ENCODE measurements around the gene RNF10. TPM values are rescaled to one million over a fixed set of nuclear protein-coding genes. Genes with fewer than 3 reads are reported as not detected.
A peak's percentile ranks its signal among the peaks of the same experiment; 100 is the strongest.
"Not testable (repeated sequence)": the region's sequence is repeated elsewhere in the genome, so short reads cannot be mapped to it uniquely, and the experiment has no call there.

Gene RNF10
- total RNA-seq, 1 experiment from 2014 or later, result 88.0 TPM

DNA sequence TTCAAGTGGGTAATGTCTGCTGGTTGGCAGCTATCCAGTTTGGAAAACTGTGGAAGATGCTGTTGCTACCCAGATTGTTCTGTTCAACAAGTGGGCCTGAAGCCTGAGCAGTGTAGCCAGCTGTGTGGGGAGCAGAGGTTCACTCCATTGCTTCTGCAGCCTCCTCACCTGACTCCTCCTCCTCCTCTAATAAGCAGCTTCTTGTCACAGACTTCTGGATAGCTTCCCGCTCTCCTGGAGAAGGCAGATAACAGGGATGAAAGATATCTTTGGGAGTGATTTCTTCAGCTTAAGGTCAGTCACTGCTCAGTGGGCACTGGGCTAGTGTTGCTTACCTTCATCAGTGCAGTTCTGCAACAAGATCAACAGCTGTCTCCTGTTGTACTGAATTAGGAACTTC lies 45.0 kb downstream of the RNF10 start:
- DNase-seq (ENCODE audit: low spot score), result no peak

DNA sequence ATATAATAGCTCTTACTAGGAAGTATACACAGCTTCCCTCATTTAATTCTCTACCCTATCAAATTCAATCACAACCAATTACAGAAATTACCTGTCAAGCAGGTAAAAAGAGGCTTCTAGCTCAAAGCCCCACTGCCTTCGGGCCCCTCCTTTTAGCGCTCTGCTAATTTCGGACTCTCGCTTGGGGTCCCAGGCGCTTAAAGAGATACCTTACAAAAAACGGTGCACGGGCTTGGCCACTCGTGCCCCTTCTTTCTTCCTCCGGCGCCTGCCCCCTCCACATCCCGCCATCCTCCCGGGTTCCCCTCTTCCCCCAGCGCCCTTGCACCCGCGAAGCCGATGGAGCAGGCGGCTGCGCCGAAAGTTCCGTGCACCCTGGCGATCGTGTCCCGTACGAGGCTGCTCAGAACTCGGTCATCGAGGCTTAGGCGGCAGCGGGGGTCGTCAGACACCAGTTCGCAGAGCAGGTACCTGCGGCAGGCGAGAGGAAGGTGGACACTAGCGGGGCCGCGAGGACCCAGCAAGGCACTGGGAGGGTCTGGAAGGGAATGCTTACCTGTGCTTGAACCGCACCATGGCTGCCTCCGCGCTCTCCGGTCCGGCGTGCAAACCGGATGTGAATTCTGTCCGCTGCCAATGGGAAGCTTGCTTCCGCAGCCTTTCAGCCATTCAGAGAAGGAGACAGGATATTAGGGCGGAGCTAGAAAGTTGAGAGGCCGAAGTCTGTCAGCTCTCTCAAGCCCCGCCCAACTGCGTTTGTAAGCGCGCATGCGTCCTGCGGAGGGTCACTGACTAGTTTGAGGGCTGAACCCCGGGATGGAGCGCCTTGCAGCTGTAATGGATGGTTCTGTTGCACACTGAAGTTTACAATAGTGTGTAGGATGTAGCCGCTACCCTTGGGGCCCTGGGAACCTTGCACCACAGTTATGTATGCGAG lies 46.9 kb downstream of the RNF10 start, which contains the start of gene POP5:
Gene POP5, minus strand, starts transcription at position 616 of the 937 bp plus-strand sequence. Its CDS starts 40 bp downstream, at position 576.
- peak; percentile 99 for DNase-seq (ENCODE audit: low spot score)

DNA sequence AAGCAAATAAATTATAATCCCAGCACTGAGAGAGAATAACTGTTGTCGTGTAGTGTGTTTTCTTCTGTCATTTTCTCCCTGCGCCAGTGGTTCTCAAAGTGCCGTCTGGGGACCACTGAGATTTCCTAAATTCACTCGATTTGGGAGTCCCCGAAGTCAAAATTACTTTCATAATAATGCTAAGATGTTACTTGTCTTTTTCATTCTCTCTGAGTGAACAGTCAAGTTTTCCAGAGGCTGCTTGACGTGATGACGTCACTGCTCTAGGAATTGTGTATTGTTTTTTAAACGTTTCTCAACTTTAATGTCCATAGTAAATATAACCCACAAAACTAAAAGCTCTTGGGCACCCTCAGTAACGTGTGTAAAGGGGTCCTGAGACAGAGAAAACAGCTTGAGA lies 47.8 kb downstream of the RNF10 start:
- no peak for DNase-seq (ENCODE audit: low spot score)

DNA sequence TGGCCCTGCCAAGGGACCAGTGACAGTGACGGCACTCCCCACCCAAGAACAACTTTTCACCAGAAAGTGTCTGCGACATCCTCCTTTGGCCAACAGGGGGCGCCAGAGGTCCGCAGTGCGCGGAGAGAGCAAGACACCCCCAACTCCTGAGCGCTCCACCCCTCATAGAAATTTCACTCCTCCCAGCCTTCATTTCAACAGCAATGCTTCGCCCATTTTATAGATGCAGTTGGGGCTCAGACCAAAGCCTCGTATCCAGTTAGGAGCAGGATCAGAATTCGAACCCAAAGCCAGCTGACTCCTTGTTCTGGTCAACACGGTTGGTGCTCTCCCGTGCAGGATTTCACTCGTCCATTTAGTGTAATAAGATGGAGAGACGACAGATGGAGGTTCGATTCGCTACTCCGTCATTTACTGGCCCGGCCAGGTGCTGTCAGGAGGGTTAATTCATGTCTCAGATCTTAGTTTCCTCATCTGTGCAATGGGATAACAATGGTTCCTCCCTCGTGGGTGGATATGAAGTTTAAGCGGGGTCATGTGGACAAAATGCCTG lies 49.4 kb downstream of the RNF10 start:
- peak; percentile 83 for DNase-seq (ENCODE audit: low spot score)

DNA sequence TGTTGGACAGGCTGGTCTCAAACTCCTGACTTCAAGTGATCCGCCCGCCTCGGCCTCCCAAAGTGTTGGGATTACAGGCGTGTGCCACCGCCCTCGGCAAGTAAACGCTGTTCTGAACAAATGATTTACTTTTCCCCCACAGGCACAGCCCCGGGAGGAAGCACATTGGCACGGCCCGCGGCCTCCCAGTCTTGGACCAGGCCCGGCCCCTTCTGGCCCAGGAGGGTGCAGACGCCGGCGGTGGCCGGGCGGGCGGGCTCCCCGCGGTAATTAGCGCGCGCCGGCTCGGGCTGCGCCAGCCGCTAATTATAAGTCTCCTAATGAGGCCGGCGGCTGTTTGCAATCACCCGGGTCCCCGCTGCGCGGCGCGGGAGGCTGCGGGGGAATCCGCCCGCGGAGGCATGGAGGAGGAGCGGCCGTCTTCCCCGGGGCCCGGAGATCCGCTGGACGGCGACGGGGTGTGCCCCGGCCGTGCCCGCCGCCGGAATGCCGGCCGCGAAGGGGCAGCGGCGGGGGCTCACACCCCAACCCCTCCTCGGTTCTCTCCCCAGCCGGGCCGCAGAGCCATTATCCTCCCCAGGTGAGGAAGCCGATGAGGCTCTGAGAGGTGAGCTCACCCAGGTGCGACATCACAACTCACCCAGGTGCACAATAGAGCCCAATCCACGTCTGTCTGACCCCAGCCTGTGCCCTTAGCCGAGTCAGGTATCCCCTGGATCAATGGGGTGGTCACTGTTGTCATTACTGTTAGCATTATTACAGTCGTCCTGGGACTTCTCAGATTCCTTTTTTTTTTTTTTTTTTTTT lies 50.4 kb downstream of the RNF10 start:
- peak; percentile 66 for DNase-seq (ENCODE audit: low spot score)

DNA sequence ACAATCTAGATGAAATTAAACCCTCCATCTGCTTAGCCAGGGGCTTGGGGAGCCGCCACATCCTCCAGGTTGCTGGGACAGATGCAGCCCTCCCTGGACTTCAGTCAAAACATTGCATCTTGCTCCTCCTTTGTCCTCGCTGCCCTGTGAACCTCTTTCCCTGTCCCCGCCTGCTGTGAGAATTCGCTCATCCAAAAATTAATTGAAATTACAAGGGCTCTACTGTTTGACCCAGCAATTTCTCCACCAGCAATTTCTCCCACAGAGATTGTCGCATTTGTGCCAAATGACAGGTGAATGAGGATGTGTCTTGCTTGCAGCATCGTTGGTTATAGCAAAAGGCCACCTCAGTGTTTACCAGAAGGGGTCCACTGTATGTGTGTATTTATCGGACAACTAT lies 52.0 kb downstream of the RNF10 start:
- no peak for DNase-seq (ENCODE audit: low spot score)

DNA sequence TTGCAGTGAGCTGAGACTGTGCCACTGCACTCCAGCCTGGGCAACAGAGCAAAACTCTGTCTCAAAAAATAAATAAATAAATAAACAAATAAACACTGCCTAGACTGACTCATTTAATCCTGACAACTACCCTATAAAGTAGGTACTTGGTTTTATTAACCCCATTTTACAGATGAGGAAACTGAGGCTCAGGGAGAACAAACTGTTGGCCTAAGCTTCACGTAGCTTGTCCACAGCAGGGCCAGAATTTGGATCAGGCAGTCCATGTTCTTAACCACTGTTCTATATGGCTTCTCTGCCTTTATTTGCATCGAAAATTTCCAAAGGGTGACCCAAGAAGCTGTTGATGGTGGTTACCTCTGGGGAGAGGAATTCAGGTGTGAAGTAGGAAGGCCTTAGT lies 52.7 kb downstream of the RNF10 start:
- DNase-seq (ENCODE audit: low spot score), result no peak

DNA sequence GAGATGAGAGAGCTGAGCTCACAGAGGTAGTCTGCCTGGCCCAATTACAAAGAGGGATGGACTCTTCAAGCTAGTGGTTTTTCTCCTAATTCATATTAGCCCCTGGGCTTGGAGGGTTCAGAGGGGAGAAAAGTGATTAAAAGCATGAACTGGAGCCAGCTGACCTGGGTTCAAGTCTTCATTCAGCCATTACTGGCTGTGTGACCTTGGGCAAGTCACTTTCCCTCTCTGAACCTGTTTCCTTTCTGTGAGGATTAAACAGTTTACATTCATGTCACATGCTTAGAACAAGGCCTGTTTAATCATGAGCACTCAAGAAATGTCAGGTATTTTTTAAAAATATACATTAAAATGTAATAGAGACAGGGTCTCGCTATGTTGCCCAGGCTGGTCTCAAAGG lies 54.2 kb downstream of the RNF10 start:
- DNase-seq (ENCODE audit: low spot score), result no peak

DNA sequence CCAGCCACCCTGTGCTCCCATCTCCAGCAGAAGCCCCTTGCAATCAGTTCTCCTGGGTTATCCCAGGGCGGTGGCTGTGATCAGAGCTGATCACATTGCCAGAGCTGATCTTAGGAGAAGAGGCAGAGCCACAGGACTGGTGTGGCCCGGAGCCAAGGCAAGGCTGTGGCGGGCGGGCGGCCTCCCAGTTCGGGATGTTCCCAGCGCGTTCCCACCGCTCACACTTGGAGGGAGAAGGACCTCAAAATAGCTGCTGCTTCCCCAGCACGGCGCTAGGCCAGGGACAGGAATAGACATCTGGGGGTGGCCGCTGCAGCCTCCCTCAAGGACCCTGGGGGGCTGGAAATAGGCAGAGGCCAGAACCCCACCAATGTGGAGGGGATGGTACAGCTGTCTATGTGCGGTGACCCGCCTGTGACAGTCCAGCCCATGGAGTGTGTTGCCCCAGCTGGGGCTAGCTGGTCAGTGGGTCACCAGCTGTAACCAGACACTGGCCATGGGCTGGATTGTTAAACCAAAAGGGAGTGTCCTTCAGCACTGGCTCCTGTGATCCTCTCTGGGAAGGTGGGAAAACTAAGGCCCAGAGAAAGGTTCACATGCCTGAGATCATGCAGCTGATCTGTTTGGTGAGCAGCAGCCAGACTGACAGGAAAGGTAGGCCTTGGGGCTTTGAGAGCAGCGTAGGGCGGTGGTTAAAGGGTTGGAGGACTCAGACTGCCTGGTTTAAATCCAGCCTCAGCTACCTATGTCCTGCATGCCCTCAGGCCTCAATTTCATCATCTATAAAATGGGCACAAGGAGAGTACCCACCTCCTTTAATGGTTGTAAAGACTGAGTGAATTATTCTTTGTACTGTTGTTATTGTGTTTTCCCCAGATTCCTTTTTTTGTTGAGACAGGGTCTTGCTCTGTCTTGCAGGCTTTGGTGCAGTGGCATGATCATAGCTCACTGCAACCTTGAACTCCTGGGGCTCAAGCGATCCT lies 55.1 kb downstream of the RNF10 start:
- DNase-seq (ENCODE audit: low spot score), result no peak

DNA sequence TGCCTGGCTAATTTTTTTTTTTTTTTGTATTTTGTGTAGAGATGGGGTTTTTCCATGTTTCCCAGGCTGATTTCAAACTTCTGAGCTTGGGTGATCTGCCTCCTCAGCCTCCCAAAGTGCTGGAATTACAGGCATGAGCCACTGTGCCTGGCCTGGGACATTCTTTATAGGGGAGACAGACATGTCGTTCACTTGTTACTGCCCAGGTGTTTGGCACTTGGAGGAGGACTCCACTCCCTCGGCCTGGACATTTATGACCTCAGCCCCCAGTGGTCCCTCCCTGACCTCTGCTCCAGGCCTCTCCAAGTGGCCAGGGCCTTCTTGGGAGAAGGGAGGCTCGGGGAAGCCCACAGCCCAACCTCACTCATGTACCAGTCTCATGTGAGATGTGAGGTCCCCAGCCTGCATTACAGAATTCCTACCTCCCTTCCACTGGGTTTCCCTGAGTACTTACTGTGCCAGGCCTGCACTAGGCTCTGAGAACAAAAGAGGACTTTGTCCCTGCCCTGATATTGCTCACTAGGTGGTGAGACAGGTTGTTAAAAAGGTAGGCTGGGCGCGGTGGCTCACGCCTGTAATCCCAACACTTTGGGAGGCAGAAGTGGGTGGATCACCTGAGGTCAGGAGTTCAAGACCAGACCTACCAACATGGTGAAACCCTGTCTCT lies 56.7 kb downstream of the RNF10 start:
- peak; percentile 34 for DNase-seq (ENCODE audit: low spot score)

DNA sequence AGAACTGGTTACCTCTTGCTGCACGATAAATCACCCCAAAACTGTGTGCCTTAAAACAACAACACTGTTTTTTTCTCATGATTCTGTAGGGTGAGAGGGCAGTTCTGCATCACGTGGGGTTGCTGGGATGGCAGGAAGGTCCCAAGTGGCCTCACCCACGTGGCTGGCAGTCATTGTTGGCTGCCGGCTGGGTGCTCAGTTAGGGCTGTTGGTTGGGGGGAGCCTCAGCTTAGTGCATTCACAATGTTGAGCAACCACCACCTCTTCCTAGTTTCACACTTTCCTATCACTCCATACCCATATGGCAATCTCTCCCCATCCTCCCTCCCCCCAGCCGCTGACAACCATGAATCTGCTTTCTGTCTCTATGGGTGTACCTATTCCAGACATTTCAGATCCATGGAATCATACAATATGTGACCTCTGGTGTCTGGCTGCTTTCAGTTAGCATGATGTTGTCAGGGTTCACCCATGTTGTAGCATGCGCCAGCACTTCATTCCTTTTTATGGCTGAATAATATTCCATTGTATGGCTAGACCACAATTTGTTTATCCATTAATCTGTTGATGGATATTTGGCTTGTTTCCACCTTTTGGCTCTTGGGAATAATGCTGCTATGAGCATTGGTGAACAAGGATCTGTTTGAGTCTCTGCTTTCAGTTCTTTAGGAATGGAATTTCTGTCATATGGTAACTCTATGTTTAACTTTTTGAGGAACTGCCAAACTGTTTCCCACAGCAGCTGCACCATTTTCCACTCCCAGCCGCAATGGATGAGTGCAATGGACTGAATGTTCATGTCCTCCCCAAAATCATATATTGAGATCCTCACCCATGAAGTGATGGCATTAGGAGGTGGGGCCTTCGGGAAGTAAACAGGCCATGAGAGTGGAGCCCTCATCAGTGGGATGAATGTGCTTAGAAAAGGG lies 58.2 kb downstream of the RNF10 start:
- DNase-seq (ENCODE audit: low spot score), result no peak

DNA sequence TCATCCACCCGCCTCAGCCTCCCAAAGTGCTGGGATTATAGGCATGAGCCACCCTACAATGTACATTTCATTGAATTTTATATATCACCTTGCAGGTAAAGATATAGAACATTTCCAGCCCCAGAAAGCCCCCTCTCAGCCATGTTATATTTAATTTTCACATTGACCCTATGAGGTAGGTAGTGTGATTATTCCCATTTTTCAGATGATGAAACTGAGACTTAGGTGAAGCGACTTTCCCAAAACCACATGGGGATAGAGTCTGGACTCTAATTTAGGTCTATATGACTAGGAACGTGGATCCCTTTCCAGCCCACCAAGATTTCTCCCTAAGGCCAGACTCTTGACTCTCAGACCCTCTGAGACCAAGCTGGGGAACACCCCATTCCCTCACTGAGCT lies 62.7 kb downstream of the RNF10 start:
- DNase-seq (ENCODE audit: low spot score), result no peak

DNA sequence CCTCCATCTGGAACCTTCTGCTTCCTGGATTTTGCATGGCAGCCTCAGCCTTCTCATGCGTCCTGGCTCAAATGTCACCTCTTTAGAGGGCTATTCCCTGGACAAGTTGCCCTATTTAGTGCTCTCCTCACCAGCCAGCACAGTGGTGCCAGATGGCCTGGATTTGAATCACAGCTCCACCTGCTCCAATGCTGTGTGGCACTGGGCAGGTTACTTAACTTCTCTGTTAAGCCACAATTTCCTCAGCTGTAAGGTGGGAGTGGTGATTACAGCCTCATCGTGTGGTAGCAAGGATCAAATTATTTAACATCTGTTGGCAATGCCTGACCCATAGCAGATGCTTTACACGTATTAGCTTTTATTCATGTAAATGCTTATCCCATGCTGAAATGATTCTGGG lies 63.7 kb downstream of the RNF10 start:
- no peak for DNase-seq (ENCODE audit: low spot score)

DNA sequence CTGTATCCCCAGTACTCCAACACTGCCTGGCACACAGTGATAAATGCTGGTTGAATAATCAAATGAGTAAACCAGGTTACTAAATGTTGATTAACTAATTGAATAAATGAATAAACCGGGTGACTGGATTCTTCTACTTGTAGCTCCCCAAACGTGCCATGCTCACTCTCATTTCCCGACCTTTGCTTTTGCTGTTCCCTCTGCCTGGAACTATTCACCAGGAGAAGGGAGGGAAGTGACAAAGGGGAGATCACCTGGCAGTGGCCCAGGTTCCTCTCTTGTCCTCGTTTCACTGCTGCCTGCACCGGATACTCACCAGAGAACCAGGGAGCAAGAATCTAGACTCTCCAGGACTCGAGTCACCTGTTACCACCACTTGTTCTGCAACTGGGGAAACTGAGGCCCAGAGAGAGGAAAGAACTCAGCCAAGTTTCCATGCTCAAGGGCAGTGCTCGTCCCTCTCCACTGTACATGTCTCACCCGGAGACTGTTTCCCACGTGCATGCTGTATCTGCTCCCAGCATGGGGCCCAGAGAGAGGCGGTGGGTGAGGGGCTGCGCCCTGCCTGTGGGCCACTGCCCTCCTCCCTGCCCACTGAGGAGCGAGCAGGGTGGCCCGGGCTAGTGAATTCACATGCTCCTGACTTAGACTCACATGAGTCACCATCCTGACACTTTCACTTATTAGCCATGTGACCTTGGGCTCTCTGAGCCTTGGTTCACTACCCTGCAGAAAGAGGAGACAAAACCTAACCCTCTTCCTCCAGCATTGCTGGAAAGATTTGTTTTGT lies 64.7 kb downstream of the RNF10 start:
- DNase-seq (ENCODE audit: low spot score), result no peak

DNA sequence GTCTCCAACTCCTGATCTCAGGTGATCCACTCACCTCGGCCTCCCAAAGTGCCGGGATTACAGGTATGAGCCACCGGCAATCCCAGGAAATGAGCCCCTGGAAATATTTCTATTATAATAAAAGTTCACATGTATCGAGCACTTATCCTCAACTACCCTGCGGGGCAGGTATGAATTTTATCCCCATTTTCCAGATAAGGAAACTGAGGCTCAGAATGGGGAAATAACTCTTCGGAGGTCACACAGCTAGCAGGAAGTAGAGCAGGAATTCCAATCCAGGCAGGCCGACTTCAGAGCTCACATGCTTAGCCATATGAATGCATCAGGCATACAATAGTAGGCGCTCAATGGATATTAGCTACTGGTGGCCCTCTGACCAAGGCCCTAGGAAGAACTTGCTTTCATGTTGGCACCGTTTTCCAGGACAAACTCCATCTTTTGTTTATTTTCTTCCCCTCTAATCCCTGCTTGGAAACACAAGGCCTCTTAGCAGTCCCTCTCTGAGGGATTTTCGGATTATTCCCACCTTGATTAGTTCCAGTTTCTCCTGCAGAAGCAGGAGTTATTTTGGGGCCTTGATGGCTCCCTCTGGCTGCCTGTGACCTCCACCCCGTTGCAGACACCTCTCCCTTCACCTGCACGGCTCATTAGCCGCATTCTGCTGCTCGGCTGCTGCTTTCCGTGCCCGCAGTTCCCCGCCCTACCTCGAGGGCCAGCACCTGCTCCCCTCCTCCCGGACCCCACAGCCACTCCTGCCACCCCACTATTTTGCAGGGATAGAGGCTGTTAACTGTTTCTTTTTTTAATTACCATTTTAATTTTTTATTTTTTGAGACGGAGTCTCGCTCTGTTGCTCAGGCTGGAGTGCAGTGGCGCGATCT lies 65.8 kb downstream of the RNF10 start:
- no peak for DNase-seq (ENCODE audit: low spot score)

DNA sequence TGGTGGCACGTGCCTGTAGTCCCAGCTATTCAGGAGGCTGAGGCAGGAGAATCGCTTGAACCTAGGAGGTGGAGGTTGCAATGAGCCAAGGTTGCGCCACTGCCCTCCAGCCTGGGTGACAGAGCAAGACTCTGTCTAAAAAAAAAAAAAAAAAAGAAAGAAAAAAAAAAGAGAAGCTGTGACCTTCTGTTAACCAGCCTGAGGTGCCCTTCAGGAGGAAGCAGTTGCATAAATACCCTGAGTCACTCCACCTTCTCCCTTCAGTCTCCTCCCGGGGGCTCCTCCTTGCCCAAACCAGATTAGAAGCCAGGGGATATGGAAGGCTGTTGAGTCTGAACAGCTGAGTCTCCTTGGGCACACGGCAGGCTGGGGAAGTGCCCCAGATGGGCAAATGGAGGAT lies 68.3 kb downstream of the RNF10 start:
- not testable (repeated sequence) for DNase-seq (ENCODE audit: low spot score)

DNA sequence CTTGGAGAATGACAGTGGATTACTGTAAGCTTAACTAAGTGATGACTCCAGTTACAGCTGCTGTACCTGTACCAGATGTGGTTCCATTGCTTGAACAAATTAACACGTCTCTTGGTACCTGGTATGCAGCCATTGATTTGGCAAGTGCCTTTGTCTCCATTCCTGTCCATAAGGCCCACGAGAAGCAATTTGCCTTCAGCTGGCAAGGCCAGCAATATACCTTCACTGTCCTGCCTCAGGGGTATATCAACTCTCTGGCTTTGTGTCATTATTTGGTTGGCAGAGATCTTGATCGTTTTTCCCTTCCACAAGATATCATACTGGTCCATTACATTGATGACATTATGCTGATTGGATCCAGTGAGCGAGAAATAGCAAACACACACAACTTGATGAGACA lies 76.4 kb downstream of the RNF10 start:
- DNase-seq (ENCODE audit: low spot score), result no peak

Data from HT-29 (cell line).